NK-92 treated with Interleukin-12 subunit alpha and Interleukin-12 subunit beta, amount 100 ng/mL, for 24 hours (cell line): ENCODE measurements around the gene ZNF81.
"Not testable (repeated sequence)": the region's sequence is repeated elsewhere in the genome, so short reads cannot be mapped to it uniquely, and the experiment has no call there.

Experiments
- DNase-seq: peaks from one replicate; lab custom pipeline; 2025; lab: John Stamatoyannopoulos, UW

Gene ZNF81

DNA sequence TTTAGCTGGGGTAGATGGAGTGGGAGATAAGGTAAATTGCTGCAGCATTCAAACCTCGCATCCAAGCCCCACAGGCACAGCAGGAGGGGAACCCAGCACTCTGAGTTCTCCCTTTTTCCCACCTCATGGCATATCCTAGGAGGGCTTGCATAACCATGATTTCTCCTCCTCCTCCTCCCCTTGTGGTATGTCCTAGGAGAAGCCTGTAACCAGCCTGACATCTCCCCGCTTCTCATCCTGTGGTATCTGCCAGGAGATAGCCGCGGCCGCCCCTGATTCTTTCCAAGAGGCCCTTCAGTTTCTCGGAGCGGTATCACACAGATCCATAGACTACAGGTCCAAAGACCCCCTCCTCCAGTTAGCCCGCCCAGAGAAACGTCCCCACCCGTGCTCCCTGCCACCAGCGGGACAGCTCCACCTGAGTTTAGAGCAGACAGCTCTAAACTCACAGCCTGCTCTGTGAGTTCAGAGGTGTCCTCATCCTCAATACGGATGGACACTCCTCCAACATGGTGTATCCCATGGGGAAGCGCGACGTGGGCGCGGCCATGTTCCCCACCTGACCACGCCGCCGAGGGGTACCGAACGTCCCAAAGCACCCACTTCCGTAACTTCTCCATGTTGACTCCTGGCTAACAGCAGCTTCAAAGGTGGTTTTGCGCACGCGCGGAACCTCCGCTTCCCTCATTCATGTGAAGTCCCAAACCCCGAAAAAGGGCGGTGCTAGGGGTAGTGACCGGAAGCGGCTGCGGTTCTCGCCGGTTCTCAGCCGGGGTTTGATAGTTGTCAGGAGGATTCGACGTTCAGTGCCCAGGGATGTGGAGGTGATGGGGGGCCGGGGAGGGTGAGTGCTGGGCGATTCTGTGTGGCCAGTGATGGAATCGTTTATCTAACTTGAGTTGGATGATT, at the start of gene ZNF81:
Gene ZNF81, plus strand, starts transcription at position 739 of the 909 bp plus-strand sequence. CDS start 9,366 bp downstream, outside the sequence.
- peak; percentile 87 for DNase-seq

DNA sequence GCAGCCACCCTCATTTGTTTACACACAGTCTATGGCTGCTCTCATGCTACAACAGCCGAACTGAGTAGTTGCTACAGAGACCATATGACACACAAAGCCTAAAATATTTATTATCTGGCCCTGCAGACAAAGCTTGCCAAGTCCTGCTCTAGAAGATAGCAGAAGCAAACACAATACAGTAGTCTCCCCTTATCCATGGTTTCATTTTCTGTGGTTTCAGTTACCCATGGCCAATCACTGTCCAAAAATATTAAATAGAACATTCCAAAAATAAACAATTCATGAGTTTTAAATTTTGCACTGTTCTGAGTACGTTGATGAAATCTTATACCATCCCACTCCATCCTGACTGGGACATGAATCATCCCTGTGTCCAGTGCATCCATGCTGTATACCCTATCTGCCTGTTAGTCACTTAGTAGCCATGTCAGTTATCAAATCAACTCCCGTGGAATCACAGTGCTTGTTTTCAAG, 40.2 kb upstream of the ZNF81 start:
- no peak for DNase-seq

- no peak for DNase-seq
Measured at GRCh38 chrX:47797084-47797483, 39.6 kb upstream of the ZNF81 start.

DNA sequence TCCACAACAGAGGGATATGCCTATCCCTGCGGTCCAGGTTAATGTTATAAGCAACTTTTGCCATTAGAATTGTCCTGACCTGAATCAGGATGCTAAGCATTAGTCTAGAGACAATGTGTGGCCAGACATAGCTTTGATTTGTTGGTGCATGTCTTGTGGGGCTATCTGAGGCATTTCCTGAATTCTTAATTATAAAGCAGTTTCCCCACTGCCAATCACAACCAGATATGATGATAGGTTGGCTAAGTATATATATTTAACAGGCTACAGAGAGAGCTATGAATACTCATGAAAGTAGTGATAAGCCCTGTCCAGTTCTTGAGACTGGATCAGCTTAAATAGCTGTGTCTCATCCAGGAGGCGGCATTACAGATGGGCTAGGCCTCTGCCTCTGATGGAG, 37.8 kb upstream of the ZNF81 start:
- DNase-seq: no peak

GRCh38 chrX:47802589-47802988, 34.1 kb upstream of the ZNF81 start:
- no peak for DNase-seq

- not testable (repeated sequence) for DNase-seq
Measured at GRCh38 chrX:47803103-47803502, 33.6 kb upstream of the ZNF81 start.

GRCh38 chrX:47804315-47804714, 32.4 kb upstream of the ZNF81 start:
- DNase-seq: no peak

GRCh38 chrX:47805844-47806243, 30.9 kb upstream of the ZNF81 start:
- not testable (repeated sequence) for DNase-seq

- not testable (repeated sequence) for DNase-seq
Measured at GRCh38 chrX:47806415-47807271, 30.1 kb upstream of the ZNF81 start.

DNA sequence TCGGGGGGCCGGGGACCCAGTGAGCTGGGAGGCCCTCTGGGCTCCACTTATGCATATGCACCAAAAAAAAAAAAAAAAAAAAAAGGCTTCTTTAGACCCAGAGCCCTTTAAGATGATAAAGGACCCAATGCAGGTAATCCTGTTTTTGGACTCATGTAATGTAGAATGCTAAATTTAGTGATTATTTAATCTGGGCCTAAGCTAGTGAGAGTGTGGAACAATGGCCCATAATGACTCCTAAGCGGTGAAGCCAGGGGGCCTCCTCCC, 29.5 kb upstream of the ZNF81 start:
- DNase-seq: not testable (repeated sequence)

GRCh38 chrX:47807548-47807947, 29.2 kb upstream of the ZNF81 start:
- DNase-seq: no peak

DNA sequence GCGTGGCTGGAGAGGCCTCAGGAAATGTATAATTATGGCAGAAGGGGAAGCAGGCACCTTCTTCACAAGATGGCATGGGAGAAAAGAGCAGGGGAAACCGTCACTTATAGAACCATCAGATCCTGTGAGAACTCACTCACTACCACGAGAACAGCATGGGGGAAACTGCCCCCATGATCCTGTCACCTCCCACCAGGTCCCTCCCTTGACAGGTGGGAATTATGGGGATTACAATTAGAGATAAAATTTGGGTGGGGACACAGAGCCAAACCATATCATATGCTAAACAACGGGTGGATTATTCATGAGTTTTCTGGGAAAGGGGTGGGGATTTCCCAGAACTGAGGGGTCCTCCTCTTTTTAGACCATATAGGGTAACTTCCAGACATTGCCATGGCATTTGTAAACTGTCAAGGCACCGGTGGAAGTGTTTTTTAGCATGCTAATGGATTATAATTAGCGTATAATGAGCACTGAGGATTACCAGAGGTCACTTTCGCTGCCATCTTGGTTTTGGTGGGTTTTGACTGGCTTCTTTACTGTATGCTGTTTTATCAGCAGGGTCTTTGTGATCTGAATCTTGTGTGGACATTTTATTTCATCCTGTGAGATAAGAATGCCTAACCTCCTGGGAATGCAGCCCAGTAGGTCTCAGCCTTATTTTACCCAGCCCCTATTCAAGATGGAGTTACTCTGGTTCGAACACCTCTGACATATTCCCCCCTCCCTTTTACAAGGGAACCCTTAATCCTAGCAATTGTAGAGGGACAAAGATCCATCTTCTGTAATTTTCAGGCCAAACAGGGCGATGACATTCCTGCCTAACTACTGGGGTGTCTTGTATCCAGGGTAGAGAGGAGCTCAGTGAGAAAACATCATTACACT, 27.6 kb upstream of the ZNF81 start:
- DNase-seq: no peak

GRCh38 chrX:47814851-47815250, 21.9 kb upstream of the ZNF81 start:
- no peak for DNase-seq

DNA sequence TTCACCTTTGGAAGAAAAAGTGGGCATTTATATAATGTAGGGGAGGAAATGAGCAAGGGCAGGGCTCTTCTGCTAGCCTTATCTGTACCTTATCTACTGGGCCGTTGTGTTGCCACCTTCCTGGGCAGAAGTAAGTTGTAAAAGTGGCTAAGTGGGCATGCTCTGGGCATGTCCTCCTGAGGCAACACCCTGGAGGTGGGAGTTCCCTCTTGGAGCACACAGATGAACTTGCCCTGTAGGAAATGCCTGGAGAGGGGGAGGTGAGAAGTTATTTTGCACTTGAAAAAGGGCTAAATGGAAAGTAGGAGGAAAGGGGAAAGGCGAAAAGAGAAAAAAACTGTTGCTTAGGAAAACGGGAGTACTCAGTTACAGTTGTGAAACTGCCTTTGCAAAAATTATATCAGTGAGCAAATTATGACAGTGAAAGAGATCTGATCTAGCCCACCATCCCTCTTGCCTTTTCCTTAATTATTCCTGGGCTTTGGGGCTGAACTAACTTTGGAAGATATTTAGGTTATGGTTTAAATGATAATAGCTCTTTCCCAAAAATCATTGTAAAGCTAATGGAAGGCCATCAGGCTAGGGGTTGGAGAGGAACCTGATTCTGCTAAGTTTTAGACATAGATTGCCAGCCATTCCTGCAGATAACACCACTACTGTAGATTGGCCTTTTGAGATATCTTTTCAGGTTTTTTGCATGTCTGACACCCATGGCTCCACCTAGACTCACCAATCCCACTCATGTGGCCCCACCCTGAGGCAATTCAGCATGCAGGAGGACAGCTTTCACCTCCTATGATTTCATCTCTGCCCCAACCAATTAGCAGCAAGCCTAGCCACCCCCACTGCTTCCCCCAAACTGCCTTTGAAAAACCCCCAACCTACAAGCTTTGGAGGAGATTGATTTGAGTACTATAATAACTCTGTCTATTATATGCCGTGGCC, 20.5 kb upstream of the ZNF81 start:
- no peak for DNase-seq

- DNase-seq: no peak
Measured at GRCh38 chrX:47817421-47817820, 19.3 kb upstream of the ZNF81 start.

- no peak for DNase-seq
Measured at GRCh38 chrX:47817897-47818296, 18.8 kb upstream of the ZNF81 start.

GRCh38 chrX:47828984-47829383, 7.7 kb upstream of the ZNF81 start:
- DNase-seq: no peak

DNA sequence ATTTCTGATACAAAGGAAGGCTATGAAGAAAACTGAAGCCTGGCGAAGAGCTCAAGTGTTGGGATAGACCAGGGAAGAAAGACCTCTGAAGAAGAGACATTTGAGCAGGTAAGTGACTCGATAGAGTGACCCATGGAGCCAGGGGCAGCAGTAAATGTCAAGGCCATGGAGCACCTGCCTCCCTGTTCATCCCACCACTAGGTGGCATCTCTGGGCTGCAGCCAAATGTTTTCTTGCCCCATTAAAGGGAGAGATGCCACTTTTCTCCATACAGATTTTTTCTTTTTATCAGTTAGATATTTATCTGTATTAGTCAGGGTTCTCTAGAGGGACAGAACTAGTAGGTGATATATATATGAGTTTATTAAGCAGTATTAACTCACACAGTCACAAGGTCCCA, 4.9 kb upstream of the ZNF81 start:
- DNase-seq: peak; percentile 10

DNA sequence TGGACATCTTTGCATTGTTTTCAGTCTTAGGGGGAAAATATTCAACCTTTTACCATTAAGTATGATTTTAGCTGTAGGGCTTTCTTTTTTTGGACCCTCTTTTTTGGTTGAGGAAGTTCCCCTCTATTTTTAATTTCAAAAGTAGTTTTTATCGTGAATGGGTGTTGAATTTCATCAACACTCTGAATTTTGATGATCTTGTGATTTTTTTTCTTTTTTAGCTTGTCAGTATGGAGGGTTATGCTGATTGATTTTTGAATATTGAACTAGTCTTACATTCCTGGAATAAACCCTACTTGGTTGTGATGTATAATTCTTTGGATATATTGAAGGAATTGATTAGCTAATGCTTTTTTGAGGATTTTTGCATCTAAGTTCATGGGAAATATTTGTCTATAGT, 1.7 kb downstream of the ZNF81 start:
- no peak for DNase-seq

- no peak for DNase-seq
Measured at GRCh38 chrX:47840111-47840510, 3.4 kb downstream of the ZNF81 start.

DNA sequence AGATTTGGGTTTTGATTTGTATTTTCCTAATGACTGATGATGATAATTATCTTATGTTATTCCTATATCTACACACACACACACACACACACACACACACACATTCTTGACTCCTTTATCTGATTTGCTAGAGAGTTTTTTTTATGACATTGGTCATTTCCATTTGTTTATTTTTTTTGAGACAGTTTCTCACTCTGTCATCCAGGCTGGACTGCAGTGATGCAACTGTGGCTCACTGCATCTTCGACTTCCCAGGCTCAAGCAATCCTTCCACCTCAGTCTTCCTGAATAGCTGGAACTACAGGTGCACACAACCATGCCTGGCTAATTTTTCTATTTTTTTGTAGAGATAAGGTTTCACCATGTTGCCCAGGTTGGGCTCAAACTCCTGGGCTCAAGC, 6.7 kb downstream of the ZNF81 start:
- DNase-seq: no peak
